B cell (primary cell): ENCODE measurements around the gene PPBP. TPM values are rescaled to one million over a fixed set of nuclear protein-coding genes. Genes with fewer than 3 reads are reported as not detected.
"Not testable (repeated sequence)": the region's sequence is repeated elsewhere in the genome, so short reads cannot be mapped to it uniquely, and the experiment has no call there.

Experiments
- ATAC-seq: fragments of 200-7000 bp; cut with Tn5 transposase; one replicate; pipeline ENCODE4 v1.10.0; 2021; ENCODE audit warnings: low read depth, mild to moderate bottlenecking, moderate number of reproducible peaks, moderate library complexity
- CTCF ChIA-PET: fragments of 350-600 bp; sonication (Branson Sonifier 250); formaldehyde crosslinking; loops from one replicate; lab custom pipeline; 2021; ENCODE audit warnings: antibody characterized with exemption, inconsistent platforms; lab: Charles Lee
- POLR2A ChIA-PET: fragments of 350-600 bp; sonication (Branson Sonifier 250); formaldehyde crosslinking; loops from one replicate; lab custom pipeline; 2021; ENCODE audit warnings: antibody characterized with exemption; lab: Charles Lee
- DNase-seq: peaks from one replicate; pipeline ENCODE4 v3.0.0; 2013
- H2AFZ ChIP-seq: 2 replicates; pipeline ENCODE4 v1.6.1; 2012; ENCODE audit warnings: mild to moderate bottlenecking, low read depth, low read length; ENCODE audit not compliant: insufficient read depth, poor library complexity, severe bottlenecking
- H3K27ac ChIP-seq, 2 donors: 1 replicate in 1 of 2; 2 replicates in 1 of 2; pipeline ENCODE4 v1.5.1; 2012 to 2013; ENCODE audit warnings: low read length in 2 of 2, mild to moderate bottlenecking in 2 of 2, moderate library complexity in 1 of 2
- H3K27me3 ChIP-seq, 4 experiments: fragments of 200-600 bp in 1 of 4; sonication (generic) in 1 of 4; replicated peaks in 1 of 4; 1 replicate in 2 of 4; 2 replicates in 2 of 4; pipeline versions ENCODE4 v1.6.1 to v1.7.0; 2013 to 2016; ENCODE audit warnings: low read length in 3 of 4, mild to moderate bottlenecking in 2 of 4, mixed read lengths in 1 of 4, moderate library complexity in 1 of 4; ENCODE audit not compliant: insufficient read depth in 4 of 4, control insufficient read depth in 3 of 4; ENCODE audit errors: control extremely low read depth in 1 of 4
- H3K36me3 ChIP-seq, 2 experiments: replicated peaks in 1 of 2; 1 replicate in 1 of 2; 2 replicates in 1 of 2; pipeline versions ENCODE4 v1.6.1 to v1.7.1; 2013; ENCODE audit warnings: low read length in 1 of 2; ENCODE audit not compliant: insufficient read depth in 2 of 2, control insufficient read depth in 1 of 2; ENCODE audit errors: control extremely low read depth in 1 of 2, extremely low read depth in 1 of 2
- H3K4me1 ChIP-seq, 2 donors: fragments of 200-600 bp in 1 of 2; sonication (generic) in 1 of 2; 1 replicate in 1 of 2; 2 replicates in 1 of 2; pipeline versions ENCODE4 v1.5.1 to v1.6.1; 2013 to 2017; ENCODE audit warnings: low read length in 2 of 2; ENCODE audit not compliant: control insufficient read depth in 2 of 2, insufficient read depth in 2 of 2
- H3K4me2 ChIP-seq: replicated peaks from 2 replicates; pipeline ENCODE3; 2012; ENCODE audit warnings: mild to moderate bottlenecking, low read depth, low read length; ENCODE audit not compliant: poor library complexity, severe bottlenecking
- H3K4me3 ChIP-seq, 5 experiments: fragments of 200-600 bp in 1 of 5; sonication (generic) in 1 of 5; 1 replicate in 3 of 5; 2 replicates in 2 of 5; pipeline versions ENCODE4 v1.5.1 to v1.7.0; 2011 to 2016; ENCODE audit warnings: low read length in 4 of 5, mild to moderate bottlenecking in 4 of 5, low read depth in 2 of 5, control low read depth in 1 of 5, moderate library complexity in 1 of 5; ENCODE audit not compliant: insufficient read depth in 1 of 5; ENCODE audit errors: control extremely low read depth in 1 of 5, extremely low read depth in 1 of 5
- H3K79me2 ChIP-seq: fragments of 200-600 bp; sonication (generic); one replicate; pipeline ENCODE4 v1.6.0; 2016; ENCODE audit warnings: low read length; ENCODE audit not compliant: control insufficient read depth, insufficient read depth
- H3K9ac ChIP-seq: fragments of 200-600 bp; sonication (generic); 2 replicates; pipeline ENCODE4 v1.6.1; 2017; ENCODE audit warnings: mild to moderate bottlenecking, low read length, moderate library complexity
- H3K9me3 ChIP-seq, 3 donors: one replicate each; pipeline versions ENCODE4 v1.6.1 to v1.7.1; 2013; ENCODE audit warnings: low read length in 2 of 3; ENCODE audit not compliant: control insufficient read depth in 2 of 3, insufficient read depth in 1 of 3; ENCODE audit errors: control extremely low read depth in 1 of 3
- H4K20me1 ChIP-seq: 2 replicates; pipeline ENCODE4 v1.6.0; 2012; ENCODE audit warnings: mild to moderate bottlenecking, low read length; ENCODE audit not compliant: insufficient read depth, control insufficient read depth, poor library complexity, severe bottlenecking
- H3K27ac Mint-ChIP-seq: one replicate; pipeline ENCODE4 v1.8.0; 2021; ENCODE audit warnings: mixed read lengths
- H3K27me3 Mint-ChIP-seq: one replicate; pipeline ENCODE4 v1.8.0; 2021; ENCODE audit warnings: mixed read lengths
- H3K4me1 Mint-ChIP-seq: one replicate; pipeline ENCODE4 v1.8.0; 2021; ENCODE audit warnings: mixed read lengths
- H3K4me3 Mint-ChIP-seq: one replicate; pipeline ENCODE4 v1.8.0; 2021; ENCODE audit warnings: mixed read lengths
- H3K9me3 Mint-ChIP-seq: one replicate; pipeline ENCODE4 v1.8.0; 2022; ENCODE audit warnings: mixed read lengths; ENCODE audit not compliant: insufficient read depth
- CTCF ChIP-seq: fragments of 200-600 bp; IDR thresholded peaks from one replicate; pipeline ENCODE4 v1.8.0; 2022; ENCODE audit warnings: antibody characterized with exemption, mild to moderate bottlenecking
- EZH2 ChIP-seq: IDR thresholded peaks from 2 replicates; pipeline ENCODE4 v1.6.1; 2012; ENCODE audit warnings: borderline replicate concordance, low read depth, mild to moderate bottlenecking, moderate library complexity, low read length; ENCODE audit not compliant: insufficient read depth, poor library complexity, severe bottlenecking
- WGBS: methylation state at CpG from one replicate; pipeline ENCODE4 v1.1.5; 2013; ENCODE audit warnings: missing lambda C conversion rate; ENCODE audit not compliant: insufficient coverage; 5-methylcytosine and 5-hydroxymethylcytosine counted together
- intact Hi-C: fragments of 100-400 bp; cut with micrococcal nuclease; formaldehyde crosslinking; loops from one replicate; pipeline ENCODE4 v1.10.0; 2022
- polyA plus RNA-seq: library from polyadenylated mRNA; depleted of rRNA; stranded (reverse); fragments of >200 nt; gene quantifications from 2 replicates; pipeline ENCODE4 v1.2.3, GENCODE V29; 2012
- total RNA-seq, 2 donors: library from RNA; stranded (reverse); fragments of 120-200 nt in 1 of 2; gene quantifications; 1 replicate in 1 of 2; 2 replicates in 1 of 2; pipeline versions ENCODE4 v1.2.3 to v1.2.4, GENCODE V29; 2013 to 2022

The PPBP gene
- total and polyA plus RNA-seq, 2 donors (not counting 1 experiment from before 2014, with no cell fraction given): 0.42 to 0.43 TPM

DNA sequence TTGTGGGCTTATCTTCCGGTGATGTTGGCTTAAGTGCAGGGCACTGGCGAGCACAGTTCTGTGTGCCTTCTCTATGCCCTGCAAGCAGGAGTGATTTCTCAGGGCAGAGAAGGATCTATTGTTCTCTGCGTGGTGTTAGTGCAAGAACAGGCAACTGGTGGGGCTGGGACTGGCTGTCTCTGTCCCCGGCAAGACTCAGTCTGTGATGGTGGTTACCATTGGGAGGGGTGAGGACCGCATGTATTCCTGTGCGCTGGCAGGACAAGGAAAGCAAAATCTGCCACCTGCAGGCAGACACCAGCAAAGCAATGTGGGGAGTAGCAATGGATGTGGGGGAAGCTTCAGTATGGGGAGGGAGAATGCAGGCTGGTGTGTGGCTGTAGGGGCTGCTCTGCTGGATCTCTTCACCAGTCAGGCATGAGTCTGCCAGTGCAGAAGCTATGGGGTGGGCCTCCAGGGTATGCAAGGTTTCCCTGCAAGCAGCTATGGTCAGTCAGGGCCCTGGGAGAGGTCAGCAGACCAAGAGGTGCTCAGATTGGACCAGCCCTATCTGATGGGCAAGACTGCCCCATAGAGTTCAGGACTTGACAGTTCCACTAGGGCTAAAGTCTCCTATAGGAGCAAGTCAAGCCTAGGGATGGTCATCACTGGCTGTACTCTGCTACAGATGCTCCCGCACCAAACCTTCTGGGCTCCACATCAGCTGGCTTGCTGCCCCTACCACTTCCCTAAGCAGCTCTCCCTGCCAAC is 23.0 kb downstream of the PPBP start:
- TF ChIP-seq EZH2: no peak
- TF ChIP-seq CTCF: no peak
- H3K36me3 ChIP-seq: no peaks in the 10 kb centered on the region
- H3K4me1 Mint-ChIP-seq: no peaks in the 10 kb centered on the region
- peaks cover 2% of the 10 kb centered on the region for H3K27me3 Mint-ChIP-seq
- no peak overlapping the region for H3K27ac ChIP-seq
- ChIA-PET POLR2A (no interaction called here), CTCF (no interaction called here)
- H3K4me1 ChIP-seq: no peaks in the 10 kb centered on the region
- H3K27me3 ChIP-seq: no peaks in the 10 kb centered on the region
- H3K4me3 ChIP-seq: no peak overlapping the region
- H3K9ac ChIP-seq: no peak overlapping the region
- H3K9me3 Mint-ChIP-seq: peaks cover 7% of the 10 kb centered on the region
- no peak overlapping the region for H3K4me2 ChIP-seq
- WGBS: 92% methylated on average over 7 of the region's 7 CpGs
- H2AFZ ChIP-seq: no peak overlapping the region
- ATAC-seq: no peak
- DNase-seq: no peak
- intact Hi-C loops: no loop called here
- H3K27ac Mint-ChIP-seq: no peak overlapping the region
- peaks cover 1 to 22% (median 4%) of the 10 kb centered on the region in 3 donors for H3K9me3 ChIP-seq
- no peak overlapping the region for H3K4me3 Mint-ChIP-seq
- no peaks in the 10 kb centered on the region for H3K79me2 ChIP-seq
- no peaks in the 10 kb centered on the region for H4K20me1 ChIP-seq

DNA sequence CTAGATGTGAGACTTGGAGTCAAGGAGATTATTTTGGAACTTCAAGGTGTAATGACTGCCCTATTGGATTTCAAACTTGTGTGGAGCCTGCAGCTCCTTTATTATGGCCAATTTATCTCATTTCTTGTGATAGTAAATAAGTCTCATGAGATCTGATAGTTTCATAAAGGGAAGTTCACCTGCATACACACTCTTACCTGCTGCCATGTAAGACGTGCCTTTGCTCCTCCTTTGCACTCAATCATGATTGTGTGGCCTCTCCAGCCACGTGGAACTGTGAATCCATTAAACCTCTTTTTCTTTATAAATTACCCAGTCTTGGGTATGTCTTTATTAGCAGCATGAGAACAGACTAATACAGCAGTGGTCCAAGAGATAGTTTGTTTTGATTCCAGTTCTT is 25.3 kb downstream of the PPBP start:
- H3K27ac ChIP-seq: no peak overlapping the region
- H3K36me3 ChIP-seq: no peaks in the 10 kb centered on the region
- H3K9me3 ChIP-seq: peaks cover 2 to 14% (median 7%) of the 10 kb centered on the region in 3 donors
- ATAC-seq (no peak), DNase-seq (no peak)
- Mint-ChIP-seq H3K27ac (no peak overlapping the region), H3K27me3 (peaks cover 2% of the 10 kb centered on the region), H3K9me3 (peaks cover 10% of the 10 kb centered on the region), H3K4me3 (no peak overlapping the region), H3K4me1 (no peaks in the 10 kb centered on the region)
- no peaks in the 10 kb centered on the region for H3K27me3 ChIP-seq
- TF ChIP-seq CTCF (no peak), EZH2 (no peak)
- H3K9ac ChIP-seq: no peak overlapping the region
- no peak overlapping the region for H2AFZ ChIP-seq
- H4K20me1 ChIP-seq: no peaks in the 10 kb centered on the region
- WGBS: no CpG with 5 or more reads among the region's 2 CpGs
- H3K4me3 ChIP-seq: no peak overlapping the region
- ChIA-PET POLR2A (no interaction called here), CTCF (no interaction called here)
- no peaks in the 10 kb centered on the region for H3K4me1 ChIP-seq
- intact Hi-C loops: no loop called here
- H3K4me2 ChIP-seq: no peak overlapping the region
- no peaks in the 10 kb centered on the region for H3K79me2 ChIP-seq

DNA sequence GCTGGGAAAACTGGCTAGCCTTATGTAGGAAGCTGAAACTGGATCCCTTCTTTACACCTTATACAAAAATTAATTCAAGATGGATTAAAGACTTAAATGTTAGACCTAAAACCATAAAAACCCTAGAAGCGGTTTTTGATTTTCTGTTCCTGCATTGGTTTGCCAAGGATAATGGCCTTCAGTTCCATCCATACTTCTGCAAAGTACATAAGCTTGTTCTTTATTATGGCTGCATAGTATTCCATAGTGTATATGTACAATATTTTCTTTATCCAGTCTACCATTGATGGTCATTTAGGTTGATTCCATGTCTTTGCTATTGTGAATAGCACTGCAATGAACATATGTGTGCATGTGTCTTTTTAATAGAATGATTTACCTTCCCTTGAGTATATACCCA is 28.9 kb downstream of the PPBP start:
- H3K27ac ChIP-seq, H2AFZ ChIP-seq, DNase-seq, POLR2A ChIA-PET, H3K36me3 ChIP-seq, H3K4me2 ChIP-seq, H3K79me2 ChIP-seq, H3K4me3 Mint-ChIP-seq, CTCF ChIA-PET, H3K4me1 ChIP-seq, ATAC-seq, H3K4me1 Mint-ChIP-seq, H3K9ac ChIP-seq, H3K4me3 ChIP-seq, H3K27ac Mint-ChIP-seq, H3K27me3 ChIP-seq, H3K27me3 Mint-ChIP-seq, intact Hi-C loops, H4K20me1 ChIP-seq: not testable (repeated sequence)
- H3K9me3 ChIP-seq: peaks cover 3 to 16% (median 7%) of the 10 kb centered on the region in 3 donors
- no CpG with 5 or more reads among the region's 1 CpG for WGBS
- H3K9me3 Mint-ChIP-seq: peaks cover 19% of the 10 kb centered on the region
